A549 (cell line): ENCODE measurements around the gene SLC25A25. TPM values are rescaled to one million over a fixed set of nuclear protein-coding genes. Genes with fewer than 3 reads are reported as not detected.

ENCODE experiments used
- ATAC-seq, 2 experiments: fragments of 200-7000 bp in 1 of 2; fragments of >200 bp in 1 of 2; cut with Nextera tagmentation in 1 of 2; cut with Tn5 transposase in 1 of 2; 3 replicates each; pipeline versions ENCODE4 v1.8.0 to v1.9.1; 2018 to 2020; ENCODE audit warnings: mild to moderate bottlenecking in 1 of 2, moderate library complexity in 1 of 2
- CTCF ChIA-PET: fragments of 300-600 bp; sonication (Branson Sonifier 250); formaldehyde crosslinking; extraction: SDS; loops from one replicate; lab custom pipeline; 2021; ENCODE audit warnings: antibody characterized with exemption, inconsistent platforms; lab: Yijun Ruan, JAX
- POLR2A ChIA-PET: fragments of 350-600 bp; formaldehyde crosslinking; extraction: SDS; loops from one replicate; lab custom pipeline; 2021; ENCODE audit warnings: antibody characterized with exemption, inconsistent platforms; lab: Yijun Ruan, JAX
- DNase-seq, 2 experiments: peaks; one replicate each; pipeline versions ENCODE4 v3.0.0 to v3.0.0-alpha.2; 2011 to 2016; ENCODE audit warnings: low read depth in 1 of 2, low spot score in 1 of 2
- FAIRE-seq: peaks from 2 replicates; lab custom pipeline; 2011; peaks lifted over from hg19 to GRCh38; lab: Jason Lieb, UNC
- H3K27ac ChIP-seq, 2 experiments: fragments of >200 bp; sonication (Bioruptor Twin); formaldehyde crosslinking; 3 replicates each; pipeline ENCODE4 v1.5.1; 2016 to 2017
- H3K4me1 ChIP-seq: fragments of >200 bp; sonication (Bioruptor Twin); formaldehyde crosslinking; 3 replicates; pipeline ENCODE4 v1.6.1; 2016
- H3K4me2 ChIP-seq: fragments of >200 bp; sonication (Bioruptor Twin); formaldehyde crosslinking; 3 replicates; pipeline ENCODE4 v1.6.1; 2016
- H3K4me3 ChIP-seq: fragments of >200 bp; sonication (Bioruptor Twin); formaldehyde crosslinking; 3 replicates; pipeline ENCODE4 v1.5.1; 2016
- H3K9me3 ChIP-seq: fragments of >200 bp; sonication (Bioruptor Twin); formaldehyde crosslinking; 3 replicates; pipeline ENCODE4 v1.6.1; 2016
- BCL3 ChIP-seq: fragments of >200 bp; sonication (Bioruptor Twin); formaldehyde crosslinking; IDR thresholded peaks from 3 replicates; pipeline ENCODE4 v1.6.1; 2016
- BHLHE40 ChIP-seq: IDR thresholded peaks from 2 replicates; pipeline ENCODE4 v1.6.1; 2012; ENCODE audit warnings: low read depth, low read length, inconsistent platforms
- CBX2 ChIP-seq: fragments of 200-600 bp; sonication (generic); IDR thresholded peaks from 2 replicates; pipeline ENCODE4 v1.6.1; 2016; ENCODE audit warnings: low read depth, mild to moderate bottlenecking, borderline replicate concordance
- CHD4 ChIP-seq: fragments of 200-600 bp; sonication (generic); IDR thresholded peaks from 2 replicates; pipeline ENCODE4 v1.6.1; 2016; ENCODE audit warnings: antibody characterized with exemption, mild to moderate bottlenecking, borderline replicate concordance
- CTCF ChIP-seq: fragments of >200 bp; sonication (Bioruptor Twin); formaldehyde crosslinking; IDR thresholded peaks from 3 replicates; pipeline ENCODE4 v1.5.1; 2016
- EP300 ChIP-seq, 2 experiments: fragments of >200 bp; sonication (Bioruptor Twin); formaldehyde crosslinking; IDR thresholded peaks; 2 replicates in 1 of 2; 3 replicates in 1 of 2; pipeline ENCODE4 v1.6.1; 2016 to 2017
- FOSB ChIP-seq: fragments of 250-450 bp; sonication (Bioruptor Pico); IDR thresholded peaks from 2 replicates; pipeline ENCODE4 v1.5.0; 2020; ENCODE audit warnings: mild to moderate bottlenecking, moderate library complexity
- FOSL2 ChIP-seq, 2 experiments: fragments of 450-650 bp in 1 of 2; fragments of >200 bp in 1 of 2; sonication (Bioruptor Twin) in 1 of 2; formaldehyde crosslinking; IDR thresholded peaks; 2 replicates each; pipeline versions ENCODE4 v1.5.0 to v1.6.1; 2016 to 2020; ENCODE audit warnings: mild to moderate bottlenecking in 1 of 2, moderate library complexity in 1 of 2
- HDAC2 ChIP-seq: fragments of 200-600 bp; sonication (generic); IDR thresholded peaks from 2 replicates; pipeline ENCODE4 v1.6.1; 2016
- HMGXB4 ChIP-seq: fragments of 250-450 bp; sonication (Bioruptor Pico); IDR thresholded peaks from 2 replicates; pipeline ENCODE4 v1.5.0; 2021; ENCODE audit warnings: mild to moderate bottlenecking, moderate library complexity, borderline replicate concordance
- HOXB5 ChIP-seq: fragments of 250-450 bp; sonication (Bioruptor Pico); IDR thresholded peaks from 2 replicates; pipeline ENCODE4 v1.5.0; 2020; ENCODE audit warnings: mild to moderate bottlenecking, moderate library complexity
- JUN ChIP-seq, 2 experiments: fragments of >200 bp; sonication (Bioruptor Twin); formaldehyde crosslinking; IDR thresholded peaks; 2 replicates in 1 of 2; 3 replicates in 1 of 2; pipeline ENCODE4 v1.6.1; 2016 to 2017
- JUNB ChIP-seq: fragments of >200 bp; sonication (Bioruptor Twin); formaldehyde crosslinking; IDR thresholded peaks from 2 replicates; pipeline ENCODE4 v1.6.1; 2016
- KDM1A ChIP-seq: fragments of 200-600 bp; sonication (generic); IDR thresholded peaks from 2 replicates; pipeline ENCODE4 v1.6.1; 2016; ENCODE audit warnings: low read depth, mild to moderate bottlenecking
- KDM5A ChIP-seq: fragments of 200-600 bp; sonication (generic); IDR thresholded peaks from 2 replicates; pipeline ENCODE4 v1.6.1; 2016; ENCODE audit warnings: antibody characterized with exemption, mild to moderate bottlenecking
- MAX ChIP-seq: IDR thresholded peaks from 2 replicates; pipeline ENCODE4 v1.6.1; 2012
- PBX3 ChIP-seq: IDR thresholded peaks from 2 replicates; pipeline ENCODE4 v1.6.1; 2012
- POLR2AphosphoS2 ChIP-seq: conservative IDR thresholded peaks from 2 replicates; pipeline ENCODE4 v1.6.1; 2012; ENCODE audit warnings: low read length, improper control_type of control experiment, inconsistent platforms
- RCOR1 ChIP-seq: fragments of 150-350 bp; IDR thresholded peaks from 2 replicates; pipeline ENCODE4 v1.6.1; 2014; ENCODE audit warnings: antibody characterized with exemption, low read length, low read depth
- SREBF2 ChIP-seq: fragments of 450-650 bp; IDR thresholded peaks from 2 replicates; pipeline ENCODE4 v1.6.1; 2014; ENCODE audit warnings: mild to moderate bottlenecking, moderate library complexity
- TFCP2L1 ChIP-seq: fragments of 250-450 bp; sonication (Bioruptor Pico); IDR thresholded peaks from 2 replicates; pipeline ENCODE4 v1.5.0; 2021; ENCODE audit warnings: mild to moderate bottlenecking
- TP53 ChIP-seq: fragments of 250-450 bp; sonication (Bioruptor Pico); IDR thresholded peaks from 2 replicates; pipeline ENCODE4 v1.5.0; 2021; ENCODE audit warnings: mild to moderate bottlenecking, moderate library complexity
- ZC3H11A ChIP-seq: fragments of 450-650 bp; IDR thresholded peaks from 2 replicates; pipeline ENCODE4 v1.6.1; 2014; ENCODE audit warnings: antibody characterized with exemption, mild to moderate bottlenecking
- ZFP36 ChIP-seq: fragments of 450-650 bp; IDR thresholded peaks from 2 replicates; pipeline ENCODE4 v1.6.1; 2014; ENCODE audit warnings: borderline replicate concordance; ENCODE audit not compliant: partially characterized antibody
- WGBS: methylation state at CpG from one replicate; pipeline ENCODE4 v1.1.6; 2017; ENCODE audit errors: missing lambda C conversion rate; 5-methylcytosine and 5-hydroxymethylcytosine counted together
- polyA plus RNA-seq, 4 experiments: library from polyadenylated mRNA; depleted of rRNA in 3 of 4; stranded (reverse); fragments of >200 nt; fragmentation: RNase III in 1 of 4; extraction: RNeasy Plus Mini Kit Qiagen cat#74134 plus additional on column Dnase treatment in 1 of 4; gene quantifications; 2 replicates in 3 of 4; 3 replicates in 1 of 4; pipeline ENCODE4 v1.2.3, GENCODE V29; 2011 to 2017

The SLC25A25 gene
- polyA plus RNA-seq, 2 of the 4 experiments (the other 2 are of a cell fraction) = 7.0 TPM

- ATAC-seq (no peak), DNase-seq (no peak), FAIRE-seq (no peak)
- ChIA-PET CTCF (interaction anchor here (1.2 to 10.9 kb wide), 2 partner anchors 10 to 28 kb away, joined by 4 to 181 read pairs; no protein-coding TSS in a partner anchor), POLR2A (no interaction called here)
- Histone ChIP-seq H3K4me1 (peaks cover 24% of the 10 kb centered on the region), H3K4me3 (no peak overlapping the region), H3K27ac (no peak overlapping the region), H3K9me3 (no peaks in the 10 kb centered on the region), H3K4me2 (no peak overlapping the region)
- TF ChIP-seq POLR2AphosphoS2 = no peak
- no peak for TF ChIP-seq ZFP36
- TF ChIP-seq HOXB5 (CRISPR knock-in tag) = no peak
- no peak for TF ChIP-seq JUNB
- no peak for TF ChIP-seq FOSL2 (IDR thresholded peaks at IDR 0.05)
- no peak for TF ChIP-seq FOSL2 (CRISPR knock-in tag; IDR thresholded peaks at IDR 0.05)
- no peak for TF ChIP-seq KDM5A
- TF ChIP-seq RCOR1 = no peak
- no peak for TF ChIP-seq MAX
- TF ChIP-seq CBX2 = no peak
- TF ChIP-seq TFCP2L1 (CRISPR knock-in tag) = no peak
- no peak for TF ChIP-seq HMGXB4 (CRISPR knock-in tag)
- TF ChIP-seq PBX3 = no peak
- no peak for TF ChIP-seq BHLHE40
- no peak for TF ChIP-seq FOSB (CRISPR knock-in tag)
- no peak for TF ChIP-seq BCL3
- TF ChIP-seq EP300 (IDR thresholded peaks at IDR 0.05) = no peak
- no peak for TF ChIP-seq CHD4
- no peak for TF ChIP-seq HDAC2
- WGBS = 85% methylated on average over 26 of the region's 27 CpGs
Measured at GRCh38 chr9:128121924-128122808, 54.1 kb downstream of the SLC25A25 start.

- no peaks in the 10 kb centered on the region for H3K9me3 ChIP-seq
- 97% methylated on average over 20 of the region's 24 CpGs for WGBS
- no peak for TF ChIP-seq KDM1A
- TF ChIP-seq ZC3H11A = no peak
- TF ChIP-seq SREBF2 = no peak
- TF ChIP-seq TFCP2L1 (CRISPR knock-in tag) = no peak
- TF ChIP-seq FOSB (CRISPR knock-in tag) = no peak
- no peak for TF ChIP-seq CTCF
- no peak for TF ChIP-seq JUN (IDR thresholded peaks at IDR 0.05)
- no peak for TF ChIP-seq TP53 (CRISPR knock-in tag)
- TF ChIP-seq RCOR1 = no peak
- TF ChIP-seq KDM5A = no peak
- TF ChIP-seq, all 56 proteins: peak for 0
- peaks cover 23% of the 10 kb centered on the region for H3K4me1 ChIP-seq
- no peak for FAIRE-seq
- ATAC-seq = no peak
- ChIA-PET CTCF (interaction anchor here (10.9 kb wide), 1 partner anchor 11 kb away, joined by 181 read pairs; no protein-coding TSS in a partner anchor), POLR2A (no interaction called here)
- no peak overlapping the region for H3K4me3 ChIP-seq
- no peak overlapping the region for H3K27ac ChIP-seq
- DNase-seq = no peak
- H3K4me2 ChIP-seq = no peak overlapping the region
Measured at GRCh38 chr9:128122809-128123175, 54.8 kb downstream of the SLC25A25 start.
